GM18867 (cell line): ENCODE data around the gene SLC18A2.
A peak's percentile ranks its signal among the peaks of the same experiment; 100 is the strongest.

Source experiments
- ATAC-seq: cut with Tn5 transposase; IDR thresholded peaks from one replicate; pipeline ENCODE4 v1.9.1; 2021; ENCODE audit warnings: mild to moderate bottlenecking, moderate library complexity; ENCODE audit not compliant: unreplicated experiment

Gene SLC18A2

GRCh38 chr10:117237401-117237991, 3.4 kb upstream of the SLC18A2 start:
- ATAC-seq: peak; percentile 70

GRCh38 chr10:117239051-117239450, 1.9 kb upstream of the SLC18A2 start:
- no peak for ATAC-seq

GRCh38 chr10:117239721-117240620, 943 bp upstream of the SLC18A2 start:
- ATAC-seq: no peak

GRCh38 chr10:117241541-117242462, 888 bp downstream of the SLC18A2 start:
- ATAC-seq: no peak

GRCh38 chr10:117242463-117242832, 1.5 kb downstream of the SLC18A2 start:
- ATAC-seq: no peak

GRCh38 chr10:117246997-117247671, 6.2 kb downstream of the SLC18A2 start:
- no peak for ATAC-seq

GRCh38 chr10:117248750-117249465, 8.0 kb downstream of the SLC18A2 start:
- ATAC-seq: no peak

GRCh38 chr10:117249493-117250093, 8.7 kb downstream of the SLC18A2 start:
- peak; percentile 67 for ATAC-seq

GRCh38 chr10:117250411-117250810, 9.5 kb downstream of the SLC18A2 start:
- no peak for ATAC-seq

GRCh38 chr10:117253908-117254307, 13.0 kb downstream of the SLC18A2 start:
- no peak for ATAC-seq

GRCh38 chr10:117254338-117254737, 13.4 kb downstream of the SLC18A2 start:
- ATAC-seq: no peak

- ATAC-seq: no peak
These were observed 14.1 kb downstream of the SLC18A2 start for GRCh38 chr10:117254774-117255735.

GRCh38 chr10:117255835-117256460, 15.0 kb downstream of the SLC18A2 start:
- ATAC-seq: no peak

- no peak for ATAC-seq
These were observed 16.0 kb downstream of the SLC18A2 start for GRCh38 chr10:117256910-117257309.

- ATAC-seq: no peak
These were observed 16.8 kb downstream of the SLC18A2 start for GRCh38 chr10:117257721-117258120.

GRCh38 chr10:117259279-117259678, 18.4 kb downstream of the SLC18A2 start:
- no peak for ATAC-seq

GRCh38 chr10:117260084-117260483, 19.2 kb downstream of the SLC18A2 start:
- ATAC-seq: no peak

GRCh38 chr10:117261501-117261900, 20.6 kb downstream of the SLC18A2 start:
- no peak for ATAC-seq
